ENCODE data around the gene SMC5.

- TF ChIP-seq ARNTL (CRISPR knock-in tag; IDR thresholded peaks at IDR 0.05; ENCODE audit: borderline replicate concordance, low read depth) (no peak), PATZ1 (CRISPR knock-in tag; IDR thresholded peaks at IDR 0.05; ENCODE audit: borderline replicate concordance) (no peak), CREB5 (CRISPR knock-in tag; IDR thresholded peaks at IDR 0.05; ENCODE audit: low read depth) (no peak), OSR1 (CRISPR knock-in tag; IDR thresholded peaks at IDR 0.05) (no peak), ZFP30 (CRISPR knock-in tag; IDR thresholded peaks at IDR 0.05) (no peak), BACH2 (CRISPR knock-in tag; IDR thresholded peaks at IDR 0.05; ENCODE audit: borderline replicate concordance) (no peak), ISL1 (CRISPR knock-in tag; IDR thresholded peaks at IDR 0.05) (no peak), TCF4 (CRISPR knock-in tag; IDR thresholded peaks at IDR 0.05; ENCODE audit: borderline replicate concordance) (no peak), ZNF565 (CRISPR knock-in tag; conservative IDR thresholded peaks at IDR 0.05; ENCODE audit: low read depth) (no peak), GLIS3 (CRISPR knock-in tag; IDR thresholded peaks at IDR 0.05) (no peak), ZFP3 (CRISPR knock-in tag; IDR thresholded peaks at IDR 0.05) (no peak), ZC3H10 (CRISPR knock-in tag; IDR thresholded peaks at IDR 0.05) (no peak), TOX (CRISPR knock-in tag; IDR thresholded peaks at IDR 0.05; ENCODE audit: borderline replicate concordance) (no peak), TSHZ2 (CRISPR knock-in tag; IDR thresholded peaks at IDR 0.05) (no peak)
Measured at GRCh38 chr9:70217029-70217428, 41.7 kb upstream of the SMC5 start.

Data from SK-N-SH treated with all-trans-retinoic acid at 6 μM for 48 hours (cell line).